ENCODE data around the gene FBXO48. TPM values are rescaled to one million over a fixed set of nuclear protein-coding genes. Genes with fewer than 3 reads are reported as not detected.

Gene FBXO48
- total and polyA plus RNA-seq, 2 of the 8 experiments (the other 6 are each of a cell fraction or from before 2014, with no cell fraction given), result 1.1 to 1.5 TPM

GRCh38 chr2:68476454-68476853 lies 9.4 kb upstream of the FBXO48 start (continued):
- TF ChIP-seq EZH2 (IDR thresholded peaks at IDR 0.05; ENCODE audit: low read depth, low read length, severe bottlenecking), result no peak
- TF ChIP-seq RNF2 (IDR thresholded peaks at IDR 0.05; ENCODE audit: borderline replicate concordance, low read depth, low read length, missing control alignments, poor library complexity, severe bottlenecking), result no peak
